Body of pancreas (tissue), 4 donors: ENCODE measurements around the gene CGB3. TPM values are rescaled to one million over a fixed set of nuclear protein-coding genes. Genes with fewer than 3 reads are reported as not detected.
"Not testable (repeated sequence)": the region's sequence is repeated elsewhere in the genome, so short reads cannot be mapped to it uniquely, and the experiment has no call there.

ENCODE experiments used
- ATAC-seq: fragments of 150-250 bp; one replicate; pipeline ENCODE4 v1.9.1; 2016
- DNase-seq, 4 donors: peaks; one replicate each; pipeline ENCODE4 v3.0.0-alpha.2; 2019
- H3K27ac ChIP-seq, 4 donors: fragments of 200-600 bp; sonication (generic); 1 replicate in 3 of 4; 2 replicates in 1 of 4; pipeline versions ENCODE4 v1.5.1 to v1.6.1; 2016 to 2019; ENCODE audit warnings: mild to moderate bottlenecking in 1 of 4, mixed read lengths in 1 of 4, moderate library complexity in 1 of 4
- H3K27me3 ChIP-seq, 2 donors: fragments of 200-600 bp; sonication (generic); one replicate each; pipeline ENCODE4 v1.6.0; 2016; ENCODE audit warnings: mild to moderate bottlenecking in 1 of 2
- H3K36me3 ChIP-seq, 2 donors: fragments of 200-600 bp; sonication (generic); replicated peaks in 1 of 2; 2 replicates each; pipeline ENCODE4 v1.5.1; 2016; ENCODE audit warnings: low read depth in 2 of 2; ENCODE audit not compliant: insufficient read depth in 1 of 2
- H3K4me1 ChIP-seq: fragments of 200-600 bp; sonication (generic); one replicate; pipeline ENCODE4 v1.6.0; 2016
- H3K4me3 ChIP-seq, 2 donors: fragments of 200-600 bp; sonication (generic); 1 replicate in 1 of 2; 2 replicates in 1 of 2; pipeline ENCODE4 v1.5.1; 2016 to 2019
- H3K9me3 ChIP-seq, 3 donors: fragments of 200-600 bp; sonication (generic); 1 replicate in 2 of 3; 2 replicates in 1 of 3; pipeline ENCODE4 v1.5.1; 2016
- POLR2A ChIP-seq, 3 donors: fragments of 450-650 bp; IDR thresholded peaks; one replicate each; pipeline ENCODE4 v1.6.1; 2016; ENCODE audit warnings: antibody characterized with exemption in 3 of 3, mild to moderate bottlenecking in 2 of 3
- WGBS, 2 donors: methylation state at CpG; one replicate each; pipeline ENCODE4 v1.1.5; 2017; 5-methylcytosine and 5-hydroxymethylcytosine counted together
- intact Hi-C: fragments of 100-400 bp; cut with DNase I; formaldehyde crosslinking; loops from one replicate; pipeline ENCODE4 v1.15.1; 2023
- total RNA-seq, 2 donors: library from RNA; depleted of rRNA; stranded (reverse); fragments of >200 nt; gene quantifications; one replicate each; pipeline ENCODE4 v1.1.0, GENCODE V29; 2016
- TF ChIP-seq, protein P1 (sequence below), 7 experiments: fragments of 450-650 bp in 4 of 7; fragments of 200-600 bp in 3 of 7; sonication (generic) in 3 of 7; IDR thresholded peaks; one replicate each; pipeline ENCODE4 v1.5.1; 2016 to 2019; ENCODE audit warnings: antibody characterized with exemption in 7 of 7

The CGB3 gene
- total RNA-seq, 2 donors from 2014 or later = not detected

- Histone ChIP-seq H3K4me1 (peaks cover 33% of the 10 kb centered on the region), H3K9me3 (no peaks in the 10 kb centered on the region), H3K27ac (no peak overlapping the region), H3K4me3 (no peak overlapping the region), H3K27me3 (peaks cover 3 to 21% of the 10 kb centered on the region in 2 donors), H3K36me3 (no peaks in the 10 kb centered on the region)
- intact Hi-C loops = no loop called here
- ATAC-seq (no peak), DNase-seq (no peak)
- 100% methylated on average over 2 of the region's 2 CpGs for WGBS, 2 donors
- no peak for TF ChIP-seq POLR2A (IDR thresholded peaks at IDR 0.05)
- TF ChIP-seq, protein P1, sequence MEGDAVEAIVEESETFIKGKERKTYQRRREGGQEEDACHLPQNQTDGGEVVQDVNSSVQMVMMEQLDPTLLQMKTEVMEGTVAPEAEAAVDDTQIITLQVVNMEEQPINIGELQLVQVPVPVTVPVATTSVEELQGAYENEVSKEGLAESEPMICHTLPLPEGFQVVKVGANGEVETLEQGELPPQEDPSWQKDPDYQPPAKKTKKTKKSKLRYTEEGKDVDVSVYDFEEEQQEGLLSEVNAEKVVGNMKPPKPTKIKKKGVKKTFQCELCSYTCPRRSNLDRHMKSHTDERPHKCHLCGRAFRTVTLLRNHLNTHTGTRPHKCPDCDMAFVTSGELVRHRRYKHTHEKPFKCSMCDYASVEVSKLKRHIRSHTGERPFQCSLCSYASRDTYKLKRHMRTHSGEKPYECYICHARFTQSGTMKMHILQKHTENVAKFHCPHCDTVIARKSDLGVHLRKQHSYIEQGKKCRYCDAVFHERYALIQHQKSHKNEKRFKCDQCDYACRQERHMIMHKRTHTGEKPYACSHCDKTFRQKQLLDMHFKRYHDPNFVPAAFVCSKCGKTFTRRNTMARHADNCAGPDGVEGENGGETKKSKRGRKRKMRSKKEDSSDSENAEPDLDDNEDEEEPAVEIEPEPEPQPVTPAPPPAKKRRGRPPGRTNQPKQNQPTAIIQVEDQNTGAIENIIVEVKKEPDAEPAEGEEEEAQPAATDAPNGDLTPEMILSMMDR (IDR thresholded peaks at IDR 0.05) = no peak
Observed at GRCh38 chr19:49061000-49061399, 36.9 kb upstream of the CGB3 start.

GRCh38 chr19:49059053-49059452, 34.9 kb upstream of the CGB3 start:
- intact Hi-C loops = no loop called here
- TF ChIP-seq POLR2A (IDR thresholded peaks at IDR 0.05) = no peak
- TF ChIP-seq, protein P1 (IDR thresholded peaks at IDR 0.05) = no peak
- H3K27me3 ChIP-seq = peaks cover 3 to 14% of the 10 kb centered on the region in 2 donors

DNA sequence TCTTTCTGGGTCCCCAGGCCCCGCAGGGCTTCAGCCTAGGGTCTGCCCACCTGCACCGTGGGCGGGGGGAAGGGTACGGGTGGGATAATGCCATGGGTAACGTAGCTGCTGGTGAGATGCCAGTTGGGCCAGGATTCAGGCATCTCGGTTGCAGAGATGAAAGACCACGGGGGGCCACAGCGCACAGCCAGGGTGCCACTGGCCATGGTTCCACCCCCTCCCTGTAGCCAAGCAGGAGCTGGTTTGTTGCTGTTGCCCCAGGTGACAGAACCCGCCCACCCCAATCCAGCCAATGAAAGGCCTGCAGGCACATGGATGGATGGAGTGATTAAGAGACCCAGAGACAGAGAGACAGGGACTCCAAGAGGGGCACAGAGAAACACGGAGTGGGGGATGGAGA, 34.4 kb upstream of the CGB3 start:
- no peaks in the 10 kb centered on the region for H3K9me3 ChIP-seq
- DNase-seq = no peak
- intact Hi-C loops = no loop called here
- H3K27me3 ChIP-seq = peaks cover 3 to 14% of the 10 kb centered on the region in 2 donors
- WGBS, 2 donors = 43% methylated on average over 5 to 9 of the region's 10 CpGs
- no peak for TF ChIP-seq POLR2A (IDR thresholded peaks at IDR 0.05)
- TF ChIP-seq, protein P1 (IDR thresholded peaks at IDR 0.05) = no peak
- no peak for ATAC-seq
- peaks cover 25% of the 10 kb centered on the region for H3K4me1 ChIP-seq
- H3K4me3 ChIP-seq = no peak overlapping the region
- no peaks in the 10 kb centered on the region for H3K36me3 ChIP-seq
- no peak overlapping the region for H3K27ac ChIP-seq

More at GRCh38 chr19:49059053-49059452, 34.9 kb upstream of the CGB3 start:
- 72 to 77% methylated on average over 3 to 9 of the region's 9 CpGs for WGBS, 2 donors
- H3K4me3 ChIP-seq = no peak overlapping the region
- H3K36me3 ChIP-seq = no peaks in the 10 kb centered on the region
- ATAC-seq (no peak), DNase-seq (no peak)
- peaks cover 25% of the 10 kb centered on the region for H3K4me1 ChIP-seq
- H3K27ac ChIP-seq = no peak overlapping the region
- no peaks in the 10 kb centered on the region for H3K9me3 ChIP-seq

- DNase-seq (peak; percentile 76 to 85 (median 78)), ATAC-seq (peak; percentile 72)
- TF ChIP-seq POLR2A (IDR thresholded peaks at IDR 0.05) = no peak
- TF ChIP-seq, protein P1 (IDR thresholded peaks at IDR 0.05) = no peak
- peaks cover 3 to 14% of the 10 kb centered on the region in 2 donors for H3K27me3 ChIP-seq
- H3K4me1 ChIP-seq = peaks cover 25% of the 10 kb centered on the region
- no peak within 1 kb of the TSS for H3K27ac ChIP-seq
- WGBS, 2 donors = 3 to 10% methylated on average over 15 to 38 of the region's 38 CpGs
- no peaks in the 10 kb centered on the region for H3K9me3 ChIP-seq
- H3K36me3 ChIP-seq = no peaks in the 10 kb centered on the region
- intact Hi-C loops = no loop called here
- H3K4me3 ChIP-seq = no peak within 1 kb of the TSS
Observed at GRCh38 chr19:49057636-49058234, 33.6 kb upstream of the CGB3 start, which contains the start of gene CGB7. Gene CGB7, minus strand, starts transcription at chr19:49057749. Its CDS starts 2,374 bp downstream, at chr19:49055375.

DNA sequence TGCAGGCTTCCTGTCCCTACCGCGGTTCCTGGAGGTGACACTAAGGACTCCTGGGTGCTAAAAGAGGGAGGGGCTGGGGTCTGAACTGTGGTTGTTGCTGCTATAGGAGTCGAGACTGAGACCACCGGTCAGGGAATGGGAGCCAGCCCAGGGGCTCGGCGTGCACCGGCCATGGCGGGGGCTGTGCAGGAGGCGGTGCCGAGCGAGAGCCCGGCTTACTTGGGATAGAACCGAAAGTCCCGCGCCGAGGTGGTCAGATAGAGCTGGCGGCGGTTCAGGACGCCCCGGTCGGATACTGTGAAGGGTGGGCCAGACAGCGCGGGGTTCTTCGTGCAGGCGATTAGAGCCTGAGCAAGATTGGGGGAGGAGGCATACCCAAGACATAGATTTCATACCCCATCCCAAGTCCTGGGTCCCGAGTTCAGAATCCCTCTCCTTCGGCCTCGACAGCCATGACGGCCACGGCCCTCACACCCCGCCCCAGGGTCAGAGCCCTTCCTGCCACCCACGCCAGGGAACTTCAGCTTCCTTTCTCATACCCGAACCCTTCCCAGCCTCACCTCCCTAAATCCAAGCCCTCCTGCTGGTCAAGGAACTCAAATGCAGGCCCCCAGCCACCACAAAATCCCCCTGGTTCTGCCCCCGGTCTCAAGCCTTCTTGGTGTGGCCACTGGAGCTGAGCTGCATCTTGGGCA, 32.9 kb upstream of the CGB3 start:
- Histone ChIP-seq H3K27me3 (peaks cover 3 to 14% of the 10 kb centered on the region in 2 donors), H3K4me1 (peaks cover 25% of the 10 kb centered on the region)
- H3K4me3 ChIP-seq, intact Hi-C loops, H3K9me3 ChIP-seq, DNase-seq, H3K36me3 ChIP-seq, H3K27ac ChIP-seq: not testable (repeated sequence)
- peak; percentile 28 for ATAC-seq
- WGBS, 2 donors = 8 to 17% methylated on average over 18 to 34 of the region's 34 CpGs
